H1 (cell line): ENCODE measurements around the gene AIG1. TPM values are rescaled to one million over a fixed set of nuclear protein-coding genes. Genes with fewer than 3 reads are reported as not detected.

Source experiments
- BRCA1 ChIP-seq: IDR thresholded peaks from 2 replicates; pipeline ENCODE4 v1.6.1; 2012; ENCODE audit warnings: low read depth, low read length, improper control_type of control experiment
- CEBPB ChIP-seq: IDR thresholded peaks from 2 replicates; pipeline ENCODE4 v1.6.1; 2012; ENCODE audit warnings: low read depth, low read length
- CREB1 ChIP-seq: IDR thresholded peaks from 2 replicates; pipeline ENCODE4 v1.6.1; 2012; ENCODE audit warnings: inconsistent platforms
- NRF1 ChIP-seq: IDR thresholded peaks from 2 replicates; pipeline ENCODE4 v1.6.1; 2011; ENCODE audit warnings: mild to moderate bottlenecking, low read depth, low read length, improper control_type of control experiment
- RXRA ChIP-seq: IDR thresholded peaks from 2 replicates; pipeline ENCODE4 v1.6.1; 2011; ENCODE audit warnings: low read depth, mild to moderate bottlenecking, low read length, moderate library complexity; ENCODE audit not compliant: insufficient read depth
- polyA plus RNA-seq, 7 experiments: library from polyadenylated mRNA; depleted of rRNA in 3 of 7; stranded (reverse) in 5 of 7; unstranded in 2 of 7; fragments of >200 nt in 5 of 7; fragments of 200-250 nt in 2 of 7; gene quantifications; 1 replicate in 5 of 7; 2 replicates in 1 of 7; 4 replicates in 1 of 7; pipeline versions ENCODE4 v1.2.1 to v1.2.3, GENCODE V29; 2011 to 2013; ENCODE audit warnings: missing spikeins in 2 of 7, mixed read lengths in 2 of 7
- total RNA-seq: library from RNA; stranded (reverse); fragmentation: NEBNext Ultra II Directional; extraction: Animal tissue kit (Norgen Biotek cat#: 25700); gene quantifications from 2 replicates; pipeline ENCODE4 v1.2.1, GENCODE V29; 2021

The AIG1 gene
- total and polyA plus RNA-seq, 2 of the 8 experiments (the other 6 are each of a cell fraction or from before 2014, with no cell fraction given) = 56.6 to 58.4 TPM

- no peak for TF ChIP-seq CREB1
- no peak for TF ChIP-seq RXRA
- no peak for TF ChIP-seq BRCA1
- no peak for TF ChIP-seq NRF1
- TF ChIP-seq CEBPB = no peak
These were observed 75.3 kb downstream of the AIG1 start (continued) for GRCh38 chr6:143135797-143136561.
